Endometrial microvascular endothelial cells (primary cell): Measurements from ENCODE around the gene WDFY1. TPM values are rescaled to one million over a fixed set of nuclear protein-coding genes. Genes with fewer than 3 reads are reported as not detected.

Experiments used
- in situ Hi-C: cut with HindIII; loops from 2 replicates; pipeline ENCODE4 v1.10.0; 2017; ENCODE audit warnings: low sequenced_read_pairs, low pct_unique_long_range_greater_than_20kb; ENCODE audit errors: inconsistent ontology term
- total RNA-seq: library from RNA; depleted of rRNA; stranded (reverse); fragments of >200 nt; gene quantifications from one replicate; pipeline ENCODE4 v1.2.3, GENCODE V29; 2015; ENCODE audit errors: inconsistent ontology term

Gene WDFY1
- total RNA-seq, 1 donor from 2014 or later: 120 TPM

DNA sequence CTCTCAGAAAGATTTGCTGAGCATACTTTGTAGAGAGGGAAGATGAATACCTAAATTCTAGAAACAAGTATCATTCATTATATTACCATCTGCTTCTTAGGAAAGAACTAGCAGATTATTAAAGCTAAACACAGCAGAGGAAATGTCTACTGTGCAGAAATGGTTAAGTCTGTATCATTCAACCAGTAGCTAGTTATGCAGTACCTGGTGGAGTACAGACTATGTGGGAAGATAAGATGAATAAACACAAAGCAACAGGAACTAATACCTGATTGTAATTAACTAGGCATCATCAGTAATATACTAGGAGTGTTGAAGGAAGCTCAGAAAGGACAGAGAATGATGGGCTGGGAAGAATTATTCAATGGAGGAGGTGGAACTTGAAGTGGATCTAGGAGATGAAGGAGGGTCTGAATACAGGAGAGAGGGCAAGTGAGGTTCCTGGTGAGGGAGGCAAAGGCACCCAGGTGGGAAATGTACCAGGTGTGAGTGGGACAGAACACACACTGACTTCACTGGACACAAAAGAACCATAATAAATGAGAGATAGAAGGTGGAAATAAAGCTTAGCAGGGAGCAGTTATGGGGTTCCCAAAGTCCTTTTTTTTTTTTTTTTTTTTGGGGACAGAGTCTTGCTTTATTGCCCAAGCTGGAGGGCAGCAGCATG is 9.5 kb downstream of the WDFY1 start:
- in situ Hi-C loops: no loop called here

DNA sequence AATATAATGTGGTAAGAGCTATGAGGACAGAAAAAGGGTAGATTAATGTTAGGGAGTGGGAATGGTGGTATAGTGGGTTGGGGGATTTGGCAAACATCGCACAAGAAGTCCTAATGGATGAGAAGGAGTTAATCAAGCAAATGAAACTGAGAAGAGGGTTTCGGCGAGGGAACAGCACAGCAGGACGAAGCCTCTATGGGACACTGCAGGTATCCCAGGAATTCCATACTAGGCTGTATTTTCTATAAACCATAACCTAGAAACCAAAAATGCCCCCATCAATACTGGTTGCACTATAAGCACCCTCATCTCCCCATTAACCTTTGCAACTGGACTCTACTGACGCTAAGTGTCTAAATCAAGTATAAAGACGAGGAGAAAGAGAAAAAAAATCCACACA is 10.3 kb downstream of the WDFY1 start:
- in situ Hi-C loops: no loop called here

DNA sequence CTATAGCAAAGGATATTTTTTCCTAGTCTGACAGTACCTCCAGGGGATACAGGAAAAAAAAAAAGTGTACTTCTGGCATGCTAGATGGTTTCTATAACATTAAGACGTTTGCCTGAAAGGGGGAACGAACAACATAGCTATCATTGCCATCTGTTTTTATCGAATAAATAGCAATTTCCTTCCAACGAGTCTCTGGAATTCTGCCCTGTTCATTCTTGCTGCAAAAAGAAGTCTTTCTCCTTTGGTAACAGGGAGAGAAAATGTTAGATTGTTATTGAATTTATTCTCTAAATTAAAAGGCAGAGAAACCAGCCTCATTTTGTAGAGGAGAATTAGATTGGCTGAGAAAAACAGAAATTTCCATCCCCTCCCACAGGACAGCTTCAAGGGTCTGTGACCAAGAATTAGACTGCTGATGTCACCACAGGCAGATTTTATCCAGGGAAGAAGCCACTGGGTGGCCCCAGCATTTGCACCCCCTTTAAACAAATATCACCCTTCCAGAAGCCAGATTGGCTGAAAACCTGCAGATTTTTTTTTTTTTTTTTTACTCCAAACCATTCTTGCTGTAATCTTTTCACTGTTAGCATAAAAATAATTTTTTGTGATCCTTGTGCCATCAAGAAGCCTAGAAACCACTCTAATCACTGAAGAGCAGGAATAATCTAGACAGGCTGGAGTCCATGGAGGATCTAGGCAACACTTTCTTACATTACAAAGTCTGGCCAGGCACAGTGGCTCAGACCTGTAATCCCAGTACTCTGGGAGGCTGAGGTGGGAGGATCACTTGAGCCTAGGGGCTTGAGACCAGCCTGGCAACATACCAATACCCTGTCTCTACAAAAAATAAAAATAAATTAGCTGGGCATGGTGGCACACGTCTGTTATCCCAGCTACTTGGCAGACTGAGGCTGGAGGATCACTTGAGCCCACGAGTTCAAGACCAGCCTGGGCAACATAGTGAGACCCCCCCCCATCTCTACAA is 12.0 kb downstream of the WDFY1 start:
- in situ Hi-C loops: no loop called here

DNA sequence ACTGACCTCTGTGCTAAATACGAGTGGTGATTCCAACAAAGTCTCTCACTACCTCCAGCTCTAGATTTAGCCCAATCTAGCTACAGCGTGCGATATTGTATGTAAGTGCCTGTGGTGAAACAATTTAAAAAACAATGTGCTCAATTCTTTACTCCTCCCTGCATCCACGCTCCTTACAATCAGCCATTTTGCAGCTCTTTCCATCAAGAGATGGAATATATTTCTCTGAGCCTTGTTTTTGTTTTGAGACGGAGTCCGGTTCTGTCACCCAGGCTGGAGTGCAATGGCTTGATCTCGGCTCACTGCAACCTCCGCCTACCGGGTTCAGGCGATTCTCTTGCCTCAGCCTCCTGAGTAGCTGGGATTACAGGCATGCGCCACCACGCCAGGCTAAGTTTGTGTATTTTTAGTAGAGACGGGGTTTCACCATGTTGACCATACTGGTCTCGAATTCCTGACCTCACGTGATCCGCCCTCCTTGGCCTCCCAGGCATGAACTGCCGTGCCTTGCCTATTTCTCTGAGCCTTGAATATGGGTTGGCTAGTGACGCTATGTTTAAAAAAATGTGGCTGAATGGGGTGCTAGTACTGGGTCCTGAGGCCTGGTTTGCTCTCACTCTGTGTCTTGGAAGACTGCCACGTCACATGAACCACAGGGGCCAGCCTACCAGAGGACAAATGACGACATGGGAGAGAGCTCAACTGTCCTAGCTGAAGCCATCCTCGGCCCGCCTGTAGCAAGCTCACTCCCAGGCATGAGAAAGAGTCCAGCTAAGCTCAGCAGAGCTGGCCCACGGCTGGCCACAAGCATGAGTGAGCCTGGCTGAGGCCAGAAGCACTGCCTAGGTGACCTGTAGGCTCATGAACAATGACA is 14.8 kb downstream of the WDFY1 start:
- in situ Hi-C loops: no loop called here

DNA sequence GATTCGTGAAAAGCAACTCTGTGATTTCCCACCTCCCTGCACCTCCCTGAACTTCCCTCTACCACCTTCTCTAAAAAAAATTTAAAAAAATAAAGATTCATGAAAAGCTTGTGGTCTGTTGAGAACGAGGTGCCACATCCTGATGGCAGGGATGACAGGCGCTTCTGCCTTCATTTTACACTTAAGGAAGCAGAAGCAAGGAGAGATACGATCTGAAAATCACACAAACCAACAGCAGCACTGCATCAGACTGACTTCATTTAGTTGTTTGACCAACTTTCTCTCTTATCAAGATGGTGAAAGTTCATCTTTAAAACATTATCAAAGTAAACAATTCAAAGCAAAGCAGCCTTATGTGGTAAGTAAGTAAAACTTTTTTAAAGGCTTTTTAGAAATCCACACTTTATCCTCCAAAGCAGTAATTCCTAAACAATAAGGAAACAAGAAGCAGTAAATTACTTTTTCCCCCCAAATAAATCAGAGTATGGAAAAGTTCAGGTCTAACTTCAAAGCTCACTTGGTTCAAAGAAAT is 15.5 kb downstream of the WDFY1 start:
- in situ Hi-C loops: no loop called here

DNA sequence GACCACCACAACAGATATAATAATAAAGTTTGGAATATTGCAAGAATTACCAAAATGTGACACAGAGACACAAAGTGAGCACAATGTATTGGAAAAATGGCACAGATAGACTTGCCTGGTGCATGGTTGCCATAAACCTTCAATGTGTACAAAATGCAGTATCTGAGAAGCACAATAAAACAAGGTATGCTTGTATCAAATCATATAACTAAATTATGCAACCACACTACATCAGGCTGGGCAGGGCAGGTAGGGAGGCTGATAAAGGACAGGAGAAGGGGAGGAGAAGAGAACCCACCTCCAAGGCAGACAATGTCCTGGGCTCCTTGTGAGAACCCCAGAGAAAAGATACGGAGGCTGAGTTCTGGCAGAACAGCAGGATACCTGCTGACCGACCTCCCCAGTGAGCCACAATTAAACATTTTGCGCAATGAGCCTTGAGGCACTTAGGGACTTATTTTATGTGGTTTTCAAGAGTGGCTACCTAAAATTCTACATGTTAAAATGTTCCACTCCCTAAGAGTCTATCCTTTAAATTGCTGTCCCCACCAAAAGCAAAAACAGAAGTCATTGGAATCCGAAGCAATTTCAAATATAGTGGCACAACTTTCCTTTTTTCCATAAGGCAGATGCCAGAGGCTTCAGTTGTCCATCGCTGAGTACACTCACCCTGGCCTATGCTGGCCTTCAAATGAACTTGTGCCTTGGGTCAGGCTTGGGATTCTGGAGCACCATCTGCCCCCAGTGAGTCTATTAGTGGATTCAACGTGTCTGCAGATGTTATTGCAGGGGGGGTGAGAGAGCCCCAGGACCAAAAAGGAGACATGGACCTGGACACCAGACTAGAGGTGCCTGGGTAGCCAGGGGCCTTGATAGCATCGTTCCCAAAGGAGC is 16.8 kb downstream of the WDFY1 start:
- in situ Hi-C loops: no loop called here

DNA sequence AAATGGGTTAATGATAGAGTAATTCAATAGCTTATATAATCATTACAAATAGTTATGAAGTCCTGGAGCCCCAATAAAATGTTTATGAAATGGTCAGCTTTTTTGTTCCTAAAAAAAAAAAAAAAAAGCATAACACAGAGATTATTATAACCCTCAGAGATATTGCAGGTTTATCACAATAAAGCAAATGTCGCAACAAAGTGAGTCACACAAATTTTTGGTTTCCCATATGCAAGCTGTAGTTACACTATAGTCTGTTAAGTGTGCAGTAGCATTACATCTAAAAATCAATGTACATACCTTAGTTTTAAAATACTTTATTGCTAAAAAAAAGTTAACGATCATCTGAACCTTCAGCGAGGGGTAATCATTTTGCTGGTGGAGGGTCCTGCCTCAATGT is 20.0 kb downstream of the WDFY1 start:
- in situ Hi-C loops: no loop called here

DNA sequence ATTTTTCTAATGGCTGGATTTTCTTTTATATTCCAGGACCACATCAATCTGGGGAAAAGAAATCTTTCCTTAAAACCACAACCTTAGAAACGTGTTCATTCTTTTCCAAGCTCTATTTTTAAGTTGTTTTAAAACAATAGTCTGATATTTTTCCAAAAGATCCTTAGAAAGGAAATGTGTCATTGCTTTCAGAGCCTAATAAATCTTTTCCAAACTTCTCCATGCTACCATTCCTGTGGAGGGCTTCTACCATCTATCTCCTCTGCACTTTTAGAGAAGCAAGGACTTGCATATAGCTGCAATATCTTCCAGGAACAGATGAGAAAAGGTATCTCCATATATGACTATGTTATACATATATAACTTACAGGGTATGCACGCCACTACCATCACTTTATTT is 21.2 kb downstream of the WDFY1 start:
- in situ Hi-C loops: no loop called here

DNA sequence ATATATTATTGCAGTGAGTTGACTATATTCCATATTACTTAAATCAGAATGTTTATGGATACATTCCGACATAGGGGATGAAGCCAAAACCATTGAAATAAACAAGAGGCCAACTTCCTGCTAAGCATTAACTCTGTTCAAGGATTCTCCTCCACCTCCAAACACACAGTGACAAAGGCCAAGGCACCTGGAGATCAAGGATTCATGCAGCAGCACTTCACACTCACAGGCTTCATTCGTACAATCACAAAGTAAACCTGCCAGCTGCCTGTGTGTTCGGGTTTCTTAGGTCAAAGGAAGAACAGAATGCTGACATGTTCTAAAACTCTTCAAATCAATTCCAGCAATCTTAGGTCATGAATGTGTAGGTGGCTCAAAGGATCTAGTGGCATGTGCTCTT is 22.8 kb downstream of the WDFY1 start:
- in situ Hi-C loops: no loop called here

DNA sequence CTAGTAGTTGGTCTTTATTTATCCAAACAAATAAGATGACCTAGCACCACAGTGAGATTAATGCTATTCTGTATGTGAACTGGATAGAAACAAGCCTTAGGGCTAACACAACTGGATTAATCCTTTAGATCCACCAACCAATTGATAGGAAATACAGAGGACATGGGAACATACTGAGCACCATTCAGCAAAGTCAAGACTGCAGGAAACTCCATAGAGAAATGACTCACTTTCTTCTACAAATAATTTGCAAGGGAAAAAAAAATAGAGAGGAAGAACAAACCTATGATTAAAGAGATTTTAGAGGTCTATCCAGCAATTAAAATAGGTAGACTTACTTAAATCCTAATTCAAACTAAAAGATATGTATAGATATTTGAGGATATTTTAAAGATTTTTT is 23.9 kb downstream of the WDFY1 start:
- in situ Hi-C loops: no loop called here

DNA sequence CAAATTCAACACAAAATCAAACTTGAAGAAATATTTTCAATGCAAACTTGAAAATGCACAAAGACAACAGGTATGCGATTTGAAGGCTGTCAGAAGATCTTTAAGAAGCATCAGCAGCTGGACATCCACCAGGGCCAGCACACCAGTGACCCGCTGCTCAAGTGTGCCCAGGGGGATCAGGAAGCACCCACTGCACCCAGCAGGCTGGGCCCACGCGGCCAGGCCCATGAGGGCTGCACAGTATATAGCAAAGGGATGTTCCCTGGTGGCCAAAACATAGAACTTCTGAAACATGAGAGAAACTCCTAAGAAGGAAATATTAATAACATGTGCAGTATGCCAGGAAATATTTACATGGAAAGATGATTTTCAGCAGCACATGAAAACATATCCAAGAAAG is 25.0 kb downstream of the WDFY1 start:
- in situ Hi-C loops: no loop called here

DNA sequence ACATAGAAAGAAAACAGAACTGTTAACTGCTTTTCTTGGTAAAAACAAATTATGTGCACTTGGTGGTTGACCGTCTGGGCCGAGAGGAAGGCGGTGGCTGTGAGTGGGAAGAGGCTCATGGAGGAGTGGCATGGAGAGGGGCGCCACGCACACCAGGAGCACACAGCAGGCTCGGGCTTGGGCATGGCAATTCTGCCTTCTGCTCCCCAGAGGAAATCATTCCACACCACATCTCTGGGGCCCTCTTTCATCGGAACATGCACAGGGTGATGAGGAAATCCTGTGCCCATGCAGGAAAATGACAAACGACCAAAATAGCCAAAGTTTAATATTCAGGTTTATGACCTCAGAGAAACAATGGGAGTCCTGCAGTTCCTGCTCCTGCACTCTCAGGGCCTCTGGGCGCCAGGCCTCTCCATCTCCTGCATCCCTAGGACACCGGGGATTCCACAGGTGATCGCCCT is 26.4 kb downstream of the WDFY1 start:
- in situ Hi-C loops: no loop called here

DNA sequence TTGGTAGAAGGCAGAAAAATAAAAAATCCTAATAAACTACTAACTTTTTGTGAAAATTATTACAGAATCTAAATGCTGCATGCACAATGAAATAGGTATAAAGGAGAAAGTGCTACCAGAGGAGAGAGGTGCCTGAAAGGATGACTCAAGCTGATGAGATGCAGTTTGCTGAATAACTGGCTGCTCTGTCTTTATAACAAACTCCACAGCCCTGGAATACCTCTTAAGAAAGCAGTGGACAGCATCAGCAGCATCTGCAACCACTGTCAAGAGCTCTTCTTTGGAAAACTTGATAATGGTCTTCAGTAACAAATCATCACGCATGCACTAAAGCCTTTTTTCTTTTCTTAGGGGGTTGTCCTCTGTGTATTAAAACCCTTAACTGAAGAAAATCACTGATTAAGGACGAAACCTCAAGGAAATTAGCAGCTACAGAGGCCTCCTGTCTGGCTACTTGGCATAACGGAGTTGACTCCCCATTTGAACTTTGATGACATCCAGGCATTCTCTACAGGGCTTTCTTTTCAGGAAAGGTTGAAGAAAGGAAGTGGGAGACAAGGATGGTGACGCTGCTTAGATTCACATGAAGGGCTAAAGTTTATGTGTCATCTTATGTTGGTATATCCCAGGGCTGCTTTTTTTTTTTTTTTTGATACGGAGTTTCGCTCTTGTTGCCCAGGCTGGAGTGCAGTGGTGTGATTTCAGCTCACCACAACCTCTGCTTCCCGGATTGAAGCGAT is 28.8 kb downstream of the WDFY1 start:
- in situ Hi-C loops: no loop called here

DNA sequence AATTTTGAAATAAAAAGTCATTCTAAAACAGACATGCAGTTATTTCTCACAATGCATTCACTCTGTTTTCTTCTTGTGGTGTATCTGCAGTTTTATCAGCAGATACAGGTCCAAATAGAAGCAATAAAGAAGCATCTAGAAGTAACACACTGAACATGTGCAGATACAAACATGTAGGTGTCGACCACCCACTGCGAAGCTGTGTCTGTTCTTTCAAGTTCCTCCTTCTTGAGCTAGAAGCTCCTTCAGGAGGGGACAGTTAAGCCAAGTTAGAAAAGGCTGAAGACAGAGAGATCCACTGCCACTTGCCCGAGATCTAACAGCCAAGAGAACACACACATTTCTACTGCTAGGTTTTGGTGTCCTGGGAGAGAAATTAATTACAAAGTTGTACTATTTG is 30.1 kb downstream of the WDFY1 start:
- in situ Hi-C loops: no loop called here

DNA sequence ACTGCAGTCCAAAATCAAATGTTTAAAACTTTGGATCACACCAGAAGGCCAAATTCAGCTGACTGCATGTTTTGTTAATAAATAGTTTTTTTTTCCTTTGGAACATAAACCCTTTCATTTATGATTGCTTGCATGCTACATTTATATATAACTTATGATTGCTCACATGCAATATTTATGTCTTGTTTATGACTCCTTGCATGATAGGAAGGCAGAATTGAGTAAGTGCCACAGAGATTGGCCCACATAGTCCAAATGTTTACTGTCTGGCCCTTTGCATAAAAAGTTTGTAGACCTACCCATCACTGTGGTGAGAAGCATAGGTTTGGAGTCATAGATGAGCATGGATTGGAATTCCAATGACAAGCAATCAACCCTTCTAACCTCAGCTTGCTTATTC is 30.8 kb downstream of the WDFY1 start:
- in situ Hi-C loops: no loop called here

DNA sequence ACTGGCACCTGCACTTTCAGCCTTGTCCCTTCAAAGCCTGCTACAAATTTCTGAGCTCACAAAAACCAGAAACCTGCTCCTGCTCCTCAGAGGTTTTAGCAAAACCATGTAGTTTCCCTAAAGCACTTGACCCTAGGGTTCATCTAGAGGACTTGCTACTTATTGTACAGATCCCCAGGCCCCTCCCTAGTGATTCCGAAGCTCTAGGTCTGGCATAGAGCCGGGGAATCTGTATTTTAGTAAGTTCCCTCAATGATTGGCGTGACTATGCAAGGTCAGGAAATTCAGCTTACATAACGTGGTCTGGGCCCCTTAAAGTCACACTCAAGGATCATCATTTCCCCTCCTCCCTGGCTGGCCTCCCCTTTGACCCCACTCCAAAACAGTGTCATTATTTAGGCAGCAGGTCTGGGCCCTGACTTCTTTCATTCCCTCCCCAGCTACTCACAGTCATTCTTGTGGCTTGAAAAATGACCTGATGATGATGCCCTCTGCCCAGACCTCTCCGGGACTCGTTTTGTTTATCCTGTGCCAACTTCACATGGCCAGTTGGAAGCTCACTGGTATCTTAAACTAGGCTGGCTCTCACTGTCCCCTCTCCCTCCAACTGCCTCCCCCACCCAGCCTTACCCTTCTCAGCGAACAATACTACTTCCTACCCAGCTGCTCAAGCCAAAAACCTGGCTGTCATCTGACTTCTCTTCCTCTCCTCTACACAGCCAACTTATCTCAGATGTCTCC is 36.0 kb downstream of the WDFY1 start:
- in situ Hi-C loops: no loop called here
